ENCODE data around the gene HM13.

Gene HM13

DNA sequence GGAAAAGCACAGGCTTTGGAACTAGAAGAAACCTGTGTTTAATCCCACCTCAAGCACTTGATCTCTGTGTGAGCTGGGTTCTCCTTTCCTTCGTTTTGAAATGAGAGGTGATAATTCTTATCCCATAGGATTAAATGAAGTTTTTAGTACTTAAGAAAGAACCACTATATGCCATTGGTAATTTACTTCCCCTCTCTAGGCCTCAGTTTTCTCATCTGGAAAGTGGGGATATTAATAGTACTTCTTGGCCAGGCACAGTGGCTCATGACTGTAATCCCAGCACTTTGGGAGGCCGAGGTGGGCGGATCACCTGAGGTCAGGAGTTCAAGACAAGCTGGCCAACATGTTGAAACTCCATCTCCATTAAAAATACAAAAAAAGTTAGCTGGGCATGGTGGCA, 25.1 kb upstream of the HM13 start:
- H3K79me2 ChIP-seq (ENCODE audit: insufficient read depth, low read depth): no peaks in the 10 kb centered on the region
- no peaks in the 10 kb centered on the region for H3K4me1 ChIP-seq (ENCODE audit: low read depth, poor library complexity, severe bottlenecking)
- H3K4me2 ChIP-seq: no peak overlapping the region
- H3K27ac ChIP-seq: no peak overlapping the region
- H3K9ac ChIP-seq: no peak overlapping the region
- H3K27me3 ChIP-seq (ENCODE audit: insufficient read depth, low read depth): no peaks in the 10 kb centered on the region
- no peak overlapping the region for H3K4me3 ChIP-seq (IDR thresholded peaks at IDR 0.05; ENCODE audit: insufficient read depth, low read depth, low read length)
- no peaks in the 10 kb centered on the region for H3K36me3 ChIP-seq (ENCODE audit: insufficient read depth)
- TF ChIP-seq, protein P1, sequence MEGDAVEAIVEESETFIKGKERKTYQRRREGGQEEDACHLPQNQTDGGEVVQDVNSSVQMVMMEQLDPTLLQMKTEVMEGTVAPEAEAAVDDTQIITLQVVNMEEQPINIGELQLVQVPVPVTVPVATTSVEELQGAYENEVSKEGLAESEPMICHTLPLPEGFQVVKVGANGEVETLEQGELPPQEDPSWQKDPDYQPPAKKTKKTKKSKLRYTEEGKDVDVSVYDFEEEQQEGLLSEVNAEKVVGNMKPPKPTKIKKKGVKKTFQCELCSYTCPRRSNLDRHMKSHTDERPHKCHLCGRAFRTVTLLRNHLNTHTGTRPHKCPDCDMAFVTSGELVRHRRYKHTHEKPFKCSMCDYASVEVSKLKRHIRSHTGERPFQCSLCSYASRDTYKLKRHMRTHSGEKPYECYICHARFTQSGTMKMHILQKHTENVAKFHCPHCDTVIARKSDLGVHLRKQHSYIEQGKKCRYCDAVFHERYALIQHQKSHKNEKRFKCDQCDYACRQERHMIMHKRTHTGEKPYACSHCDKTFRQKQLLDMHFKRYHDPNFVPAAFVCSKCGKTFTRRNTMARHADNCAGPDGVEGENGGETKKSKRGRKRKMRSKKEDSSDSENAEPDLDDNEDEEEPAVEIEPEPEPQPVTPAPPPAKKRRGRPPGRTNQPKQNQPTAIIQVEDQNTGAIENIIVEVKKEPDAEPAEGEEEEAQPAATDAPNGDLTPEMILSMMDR (conservative IDR thresholded peaks at IDR 0.05; ENCODE audit: low read depth, low read length): no peak
- no peak overlapping the region for H2AFZ ChIP-seq (ENCODE audit: low read depth)
- H4K20me1 ChIP-seq (ENCODE audit: insufficient read depth): no peaks in the 10 kb centered on the region

DNA sequence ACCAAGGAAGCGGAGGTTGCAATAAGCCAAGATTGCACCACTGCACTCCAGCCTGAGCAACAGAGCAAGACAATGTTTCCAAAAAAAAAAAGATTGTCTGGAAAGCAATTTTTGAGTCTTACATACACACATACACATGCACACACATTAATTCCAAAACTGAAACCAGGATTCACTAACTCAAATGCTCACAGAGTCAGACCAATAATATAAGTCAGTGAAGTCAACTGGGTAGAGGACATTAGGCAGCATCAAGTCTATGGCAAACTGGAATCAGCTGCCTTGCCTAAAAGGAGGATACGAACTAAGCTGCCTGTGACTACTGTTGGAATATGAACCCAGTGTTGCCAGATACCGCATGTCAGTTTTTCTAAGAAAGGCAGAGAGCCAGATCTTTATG, 23.5 kb upstream of the HM13 start:
- Histone ChIP-seq H3K4me2 (no peak overlapping the region), H3K79me2 (ENCODE audit: insufficient read depth, low read depth) (no peaks in the 10 kb centered on the region), H3K4me3 (IDR thresholded peaks at IDR 0.05; ENCODE audit: insufficient read depth, low read depth, low read length) (no peak overlapping the region), H3K36me3 (ENCODE audit: insufficient read depth) (no peaks in the 10 kb centered on the region), H3K4me1 (ENCODE audit: low read depth, poor library complexity, severe bottlenecking) (no peaks in the 10 kb centered on the region), H3K27me3 (ENCODE audit: insufficient read depth, low read depth) (no peaks in the 10 kb centered on the region), H3K9ac (no peak overlapping the region), H2AFZ (ENCODE audit: low read depth) (no peak overlapping the region), H3K27ac (no peak overlapping the region), H4K20me1 (ENCODE audit: insufficient read depth) (no peaks in the 10 kb centered on the region)
- TF ChIP-seq, protein P1 (conservative IDR thresholded peaks at IDR 0.05; ENCODE audit: low read depth, low read length): no peak

DNA sequence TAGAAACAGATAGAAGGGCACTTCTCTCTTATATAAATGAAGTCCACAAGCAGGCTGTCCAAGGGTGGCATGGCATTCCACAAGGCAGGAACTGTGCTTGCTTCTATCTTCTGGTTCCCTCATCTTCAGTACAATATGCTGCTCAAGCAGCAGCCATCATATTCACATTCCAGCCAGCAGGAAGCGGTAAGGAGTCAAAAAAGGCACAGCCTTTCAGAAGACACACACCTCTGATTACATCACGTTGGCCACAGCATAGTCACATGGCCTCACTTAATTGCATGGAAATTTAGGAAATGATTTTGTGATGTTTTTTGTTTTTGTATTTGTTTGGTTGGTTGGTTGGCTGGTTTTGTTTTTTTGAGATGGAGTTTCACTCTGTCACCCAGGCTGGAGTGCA, 20.1 kb upstream of the HM13 start:
- TF ChIP-seq, protein P1 (conservative IDR thresholded peaks at IDR 0.05; ENCODE audit: low read depth, low read length): peak; percentile 26; the same call in 1 of the 2 replicates
- no peaks in the 10 kb centered on the region for H4K20me1 ChIP-seq (ENCODE audit: insufficient read depth)
- no peaks in the 10 kb centered on the region for H3K4me1 ChIP-seq (ENCODE audit: low read depth, poor library complexity, severe bottlenecking)
- no peak overlapping the region for H3K4me2 ChIP-seq
- H3K27me3 ChIP-seq (ENCODE audit: insufficient read depth, low read depth): no peaks in the 10 kb centered on the region
- H3K36me3 ChIP-seq (ENCODE audit: insufficient read depth): no peaks in the 10 kb centered on the region
- no peaks in the 10 kb centered on the region for H3K79me2 ChIP-seq (ENCODE audit: insufficient read depth, low read depth)
- H3K27ac ChIP-seq: no peak overlapping the region
- no peak overlapping the region for H3K9ac ChIP-seq
- no peak overlapping the region for H3K4me3 ChIP-seq (IDR thresholded peaks at IDR 0.05; ENCODE audit: insufficient read depth, low read depth, low read length)
- no peak overlapping the region for H2AFZ ChIP-seq (ENCODE audit: low read depth)

DNA sequence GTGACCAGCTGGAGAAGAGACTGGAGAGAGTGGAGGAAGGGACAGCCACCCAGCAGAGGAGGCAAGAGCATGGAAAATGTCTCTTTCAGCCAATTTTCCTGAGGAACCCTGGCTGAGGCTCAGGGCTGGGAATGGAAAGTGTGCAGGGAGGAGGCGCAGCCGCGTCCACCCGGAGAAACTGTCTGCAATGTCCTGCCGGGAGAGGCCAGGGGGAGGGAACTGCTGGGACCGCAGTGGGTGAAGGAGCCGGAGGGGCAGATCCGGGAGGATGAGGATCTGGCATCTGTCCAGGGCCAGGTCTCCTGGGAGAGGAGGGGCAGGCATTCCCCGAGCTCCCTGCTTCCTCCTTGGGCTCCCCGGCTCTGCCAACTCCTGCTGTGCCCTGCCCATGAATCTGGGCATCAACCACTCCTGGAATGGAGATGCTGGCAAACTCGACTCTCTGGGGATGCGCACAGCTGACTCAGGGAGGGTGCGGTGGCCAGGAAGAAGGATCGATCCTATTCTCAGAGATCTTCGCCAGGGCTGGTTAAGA, 17.4 kb upstream of the HM13 start:
- Histone ChIP-seq H3K9ac (no peak overlapping the region), H3K4me3 (IDR thresholded peaks at IDR 0.05; ENCODE audit: insufficient read depth, low read depth, low read length) (no peak overlapping the region), H2AFZ (ENCODE audit: low read depth) (no peak overlapping the region), H3K27me3 (ENCODE audit: insufficient read depth, low read depth) (no peaks in the 10 kb centered on the region), H3K4me2 (no peak overlapping the region), H3K4me1 (ENCODE audit: low read depth, poor library complexity, severe bottlenecking) (no peaks in the 10 kb centered on the region), H3K79me2 (ENCODE audit: insufficient read depth, low read depth) (no peaks in the 10 kb centered on the region), H4K20me1 (ENCODE audit: insufficient read depth) (no peaks in the 10 kb centered on the region), H3K27ac (no peak overlapping the region), H3K36me3 (ENCODE audit: insufficient read depth) (no peaks in the 10 kb centered on the region)
- TF ChIP-seq, protein P1 (conservative IDR thresholded peaks at IDR 0.05; ENCODE audit: low read depth, low read length): no peak

All from KMS-11 (cell line).